Colonic mucosa (tissue), 4 donors: ENCODE measurements around the gene CABCOCO1. TPM values are rescaled to one million over a fixed set of nuclear protein-coding genes. Genes with fewer than 3 reads are reported as not detected.

Experiments
- DNase-seq: peaks from one replicate; pipeline ENCODE4 v3.0.0-alpha.2; 2020
- H3K27ac ChIP-seq: fragments of 200-600 bp; one replicate; pipeline ENCODE4 v1.8.0; 2021
- H3K27me3 ChIP-seq: fragments of 200-600 bp; one replicate; pipeline ENCODE4 v1.8.0; 2021
- H3K36me3 ChIP-seq: fragments of 200-600 bp; one replicate; pipeline ENCODE4 v1.8.0; 2021
- H3K4me1 ChIP-seq: fragments of 200-600 bp; one replicate; pipeline ENCODE4 v1.8.0; 2021; ENCODE audit warnings: mild to moderate bottlenecking
- H3K4me3 ChIP-seq: fragments of 200-600 bp; one replicate; pipeline ENCODE4 v1.8.0; 2021
- H3K9ac ChIP-seq, 2 donors: one replicate each; pipeline ENCODE4 v1.7.0; 2013; ENCODE audit warnings: control low read depth in 2 of 2, low read depth in 2 of 2, low read length in 2 of 2
- H3K9me3 ChIP-seq: fragments of 200-600 bp; one replicate; pipeline ENCODE4 v1.8.0; 2021
- CTCF ChIP-seq: fragments of 200-600 bp; IDR thresholded peaks from one replicate; pipeline ENCODE4 v1.8.0; 2022; ENCODE audit warnings: antibody characterized with exemption, mild to moderate bottlenecking
- intact Hi-C: fragments of 100-400 bp; cut with DNase I; formaldehyde crosslinking; loops from one replicate; pipeline ENCODE4 v1.14.1; 2022
- total RNA-seq, 2 donors: library from RNA; stranded (reverse); fragmentation: NEBNext Ultra II Directional in 1 of 2; extraction: Animal tissue kit (Norgen Biotek cat#: 25700) in 1 of 2; gene quantifications; one replicate each; pipeline ENCODE4 v1.2.1, GENCODE V29; 2021
- donor health status: healthy.
- donor health status: DM: no; HTN: no; CAD: no.
- donor health status: DM: no; HTN: no; CAD: no.

The CABCOCO1 gene
- total RNA-seq, 2 donors from 2014 or later = not detected

GRCh38 chr10:61633665-61634064 is 29.1 kb upstream of the CABCOCO1 start:
- intact Hi-C loops = no loop called here
- no peaks in the 10 kb centered on the region for H3K36me3 ChIP-seq
- no peak overlapping the region for H3K27ac ChIP-seq
- no peak overlapping the region for H3K4me3 ChIP-seq
- DNase-seq = no peak
- no peak overlapping the region for H3K9ac ChIP-seq
- no peaks in the 10 kb centered on the region for H3K9me3 ChIP-seq
- TF ChIP-seq CTCF = no peak
- no peaks in the 10 kb centered on the region for H3K4me1 ChIP-seq
- no peaks in the 10 kb centered on the region for H3K27me3 ChIP-seq

GRCh38 chr10:61634746-61635145 is 28.0 kb upstream of the CABCOCO1 start:
- no peak for DNase-seq
- no peaks in the 10 kb centered on the region for H3K27me3 ChIP-seq
- H3K9ac ChIP-seq = no peak overlapping the region
- no peaks in the 10 kb centered on the region for H3K4me1 ChIP-seq
- no peaks in the 10 kb centered on the region for H3K36me3 ChIP-seq
- no peak for TF ChIP-seq CTCF
- no peaks in the 10 kb centered on the region for H3K9me3 ChIP-seq
- H3K27ac ChIP-seq = no peak overlapping the region
- H3K4me3 ChIP-seq = no peak overlapping the region
- intact Hi-C loops = no loop called here

- H3K4me1 ChIP-seq = no peaks in the 10 kb centered on the region
- no peak overlapping the region for H3K4me3 ChIP-seq
- H3K27me3 ChIP-seq = no peaks in the 10 kb centered on the region
- no peak for DNase-seq
- H3K36me3 ChIP-seq = no peaks in the 10 kb centered on the region
- intact Hi-C loops = no loop called here
- no peak overlapping the region for H3K9ac ChIP-seq
- no peak for TF ChIP-seq CTCF
- H3K27ac ChIP-seq = no peak overlapping the region
- H3K9me3 ChIP-seq = no peaks in the 10 kb centered on the region
Measured at GRCh38 chr10:61635471-61635870, 27.3 kb upstream of the CABCOCO1 start.

- no peak for DNase-seq
- no peaks in the 10 kb centered on the region for H3K27me3 ChIP-seq
- H3K27ac ChIP-seq = no peak overlapping the region
- intact Hi-C loops = no loop called here
- H3K36me3 ChIP-seq = no peaks in the 10 kb centered on the region
- no peak for TF ChIP-seq CTCF
- no peaks in the 10 kb centered on the region for H3K9me3 ChIP-seq
- H3K4me1 ChIP-seq = no peaks in the 10 kb centered on the region
- H3K9ac ChIP-seq = no peak overlapping the region
- H3K4me3 ChIP-seq = no peak overlapping the region
Measured at GRCh38 chr10:61635932-61636331, 26.8 kb upstream of the CABCOCO1 start.

GRCh38 chr10:61639952-61640351 is 22.8 kb upstream of the CABCOCO1 start:
- no peaks in the 10 kb centered on the region for H3K9me3 ChIP-seq
- H3K27ac ChIP-seq = no peak overlapping the region
- H3K4me1 ChIP-seq = no peaks in the 10 kb centered on the region
- TF ChIP-seq CTCF = no peak
- H3K4me3 ChIP-seq = no peak overlapping the region
- no peaks in the 10 kb centered on the region for H3K27me3 ChIP-seq
- H3K36me3 ChIP-seq = no peaks in the 10 kb centered on the region
- no peak for DNase-seq
- no peak overlapping the region for H3K9ac ChIP-seq
- intact Hi-C loops = no loop called here

- Histone ChIP-seq H3K27ac (no peak overlapping the region), H3K9ac (no peak overlapping the region), H3K27me3 (no peaks in the 10 kb centered on the region), H3K4me3 (no peak overlapping the region), H3K4me1 (no peaks in the 10 kb centered on the region), H3K9me3 (no peaks in the 10 kb centered on the region), H3K36me3 (no peaks in the 10 kb centered on the region)
- TF ChIP-seq CTCF = no peak
- no peak for DNase-seq
- intact Hi-C loops = no loop called here
Measured at GRCh38 chr10:61640856-61641255, 21.9 kb upstream of the CABCOCO1 start.
